ENCODE measurements around the gene MTURN.

The MTURN gene

GRCh38 chr7:30157204-30157603 is 22.4 kb downstream of the MTURN start:
- DNase-seq (ENCODE audit: low read depth) = no peak

GRCh38 chr7:30159163-30159562 is 24.4 kb downstream of the MTURN start:
- DNase-seq (ENCODE audit: low read depth) = no peak
- H3K4me3 ChIP-seq (ENCODE audit: low read depth, low read length) = no peak overlapping the region

More at GRCh38 chr7:30157204-30157603, 22.4 kb downstream of the MTURN start:
- no peak overlapping the region for H3K4me3 ChIP-seq (ENCODE audit: low read depth, low read length)

GRCh38 chr7:30159698-30160143 is 24.9 kb downstream of the MTURN start:
- DNase-seq (ENCODE audit: low read depth) = no peak
- no peak overlapping the region for H3K4me3 ChIP-seq (ENCODE audit: low read depth, low read length)

- H3K4me3 ChIP-seq (ENCODE audit: low read depth, low read length) = no peak overlapping the region
- no peak for DNase-seq (ENCODE audit: low read depth)
Observed at GRCh38 chr7:30160329-30160728, 25.5 kb downstream of the MTURN start.

- DNase-seq (ENCODE audit: low read depth) = no peak
- no peak overlapping the region for H3K4me3 ChIP-seq (ENCODE audit: low read depth, low read length)
Observed at GRCh38 chr7:30162133-30162532, 27.3 kb downstream of the MTURN start.

GRCh38 chr7:30162622-30163124 is 27.9 kb downstream of the MTURN start:
- peak; percentile 60 for DNase-seq (ENCODE audit: low read depth)
- peak overlapping the region; percentile 14 for H3K4me3 ChIP-seq (ENCODE audit: low read depth, low read length)

DNA sequence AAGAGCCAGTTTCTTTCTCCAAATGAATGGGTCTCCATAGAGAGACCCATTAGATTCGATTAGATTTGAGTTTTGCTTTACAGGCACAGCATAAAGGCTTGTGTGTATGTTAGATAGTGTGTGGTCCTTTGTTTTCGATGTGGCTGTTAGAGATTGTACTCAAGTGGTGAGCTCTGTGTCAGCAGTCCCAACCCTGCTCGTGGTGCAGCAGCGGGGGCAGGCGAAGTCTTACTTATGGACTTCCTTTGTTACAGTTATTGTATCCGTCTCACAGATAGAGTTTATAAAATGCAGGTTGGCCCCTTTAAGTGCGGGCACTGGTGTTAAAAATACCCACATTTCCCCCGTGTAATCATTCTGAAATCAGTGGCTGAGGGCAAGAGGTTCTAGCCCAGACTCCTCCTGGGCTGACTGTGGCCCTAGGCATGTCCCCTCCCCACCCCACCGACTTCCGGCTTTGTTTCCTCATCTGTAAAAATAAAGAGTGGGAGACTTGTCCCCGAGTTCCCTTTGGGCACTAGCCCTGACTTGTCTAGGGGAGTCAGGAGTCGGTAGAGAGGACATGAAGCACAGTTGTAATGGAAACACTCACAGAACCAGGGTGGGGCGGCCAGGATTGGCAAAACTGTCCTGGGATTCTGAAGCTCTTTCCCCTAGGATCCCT is 28.6 kb downstream of the MTURN start:
- DNase-seq (ENCODE audit: low read depth) = no peak
- no peak overlapping the region for H3K4me3 ChIP-seq (ENCODE audit: low read depth, low read length)

GRCh38 chr7:30164567-30164966 is 29.8 kb downstream of the MTURN start:
- H3K4me3 ChIP-seq (ENCODE audit: low read depth, low read length) = no peak overlapping the region
- DNase-seq (ENCODE audit: low read depth) = no peak

GRCh38 chr7:30165590-30165989 is 30.8 kb downstream of the MTURN start:
- DNase-seq (ENCODE audit: low read depth) = no peak
- no peak overlapping the region for H3K4me3 ChIP-seq (ENCODE audit: low read depth, low read length)

GRCh38 chr7:30166155-30166840 is 31.5 kb downstream of the MTURN start:
- no peak for DNase-seq (ENCODE audit: low read depth)
- H3K4me3 ChIP-seq (ENCODE audit: low read depth, low read length) = no peak overlapping the region

DNA sequence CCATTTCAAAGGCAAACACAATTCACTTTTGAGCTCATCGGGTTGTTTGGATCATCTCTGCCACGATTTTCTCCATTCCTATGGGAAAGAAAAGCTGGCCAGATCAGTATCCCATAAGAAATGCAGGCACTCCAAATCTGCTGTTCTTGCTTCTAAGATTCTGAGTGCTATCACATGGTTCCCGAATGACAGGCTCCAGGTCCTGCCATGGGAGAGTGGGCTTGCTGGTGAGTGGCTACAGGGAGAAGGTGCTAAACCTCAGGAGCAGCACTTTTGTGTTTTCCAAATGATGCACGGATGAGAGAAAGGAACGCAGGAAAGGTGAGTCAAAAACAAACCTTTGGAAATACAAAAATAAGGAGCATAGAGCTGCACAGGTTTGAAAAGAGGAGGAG is 32.1 kb downstream of the MTURN start:
- no peak for DNase-seq (ENCODE audit: low read depth)
- no peak overlapping the region for H3K4me3 ChIP-seq (ENCODE audit: low read depth, low read length)

- no peak for DNase-seq (ENCODE audit: low read depth)
- no peak overlapping the region for H3K4me3 ChIP-seq (ENCODE audit: low read depth, low read length)
Observed at GRCh38 chr7:30167901-30168300, 33.1 kb downstream of the MTURN start.

GRCh38 chr7:30168835-30169573 is 34.2 kb downstream of the MTURN start:
- no peak overlapping the region for H3K4me3 ChIP-seq (ENCODE audit: low read depth, low read length)
- DNase-seq (ENCODE audit: low read depth) = peak; percentile 91

DNA sequence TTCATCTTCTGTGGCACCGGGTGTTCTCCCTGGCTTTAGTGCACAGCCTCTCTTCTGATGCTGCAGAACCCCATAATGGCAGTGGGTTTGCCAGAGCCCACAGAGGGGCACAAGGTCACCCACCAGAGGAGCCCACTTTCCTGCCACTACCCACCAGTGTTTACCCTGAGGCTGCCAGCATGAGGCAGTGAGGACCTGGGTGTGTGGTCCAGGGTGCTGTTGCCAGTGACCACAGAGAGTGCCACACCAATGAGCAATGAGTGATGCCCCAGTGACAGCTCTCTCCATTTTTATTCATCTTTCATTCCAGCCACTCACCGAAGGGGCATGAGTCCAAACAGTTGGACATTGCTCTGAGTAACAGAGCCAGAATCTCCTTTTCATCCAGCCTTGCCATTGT is 34.8 kb downstream of the MTURN start:
- DNase-seq (ENCODE audit: low read depth) = no peak
- H3K4me3 ChIP-seq (ENCODE audit: low read depth, low read length) = no peak overlapping the region

DNA sequence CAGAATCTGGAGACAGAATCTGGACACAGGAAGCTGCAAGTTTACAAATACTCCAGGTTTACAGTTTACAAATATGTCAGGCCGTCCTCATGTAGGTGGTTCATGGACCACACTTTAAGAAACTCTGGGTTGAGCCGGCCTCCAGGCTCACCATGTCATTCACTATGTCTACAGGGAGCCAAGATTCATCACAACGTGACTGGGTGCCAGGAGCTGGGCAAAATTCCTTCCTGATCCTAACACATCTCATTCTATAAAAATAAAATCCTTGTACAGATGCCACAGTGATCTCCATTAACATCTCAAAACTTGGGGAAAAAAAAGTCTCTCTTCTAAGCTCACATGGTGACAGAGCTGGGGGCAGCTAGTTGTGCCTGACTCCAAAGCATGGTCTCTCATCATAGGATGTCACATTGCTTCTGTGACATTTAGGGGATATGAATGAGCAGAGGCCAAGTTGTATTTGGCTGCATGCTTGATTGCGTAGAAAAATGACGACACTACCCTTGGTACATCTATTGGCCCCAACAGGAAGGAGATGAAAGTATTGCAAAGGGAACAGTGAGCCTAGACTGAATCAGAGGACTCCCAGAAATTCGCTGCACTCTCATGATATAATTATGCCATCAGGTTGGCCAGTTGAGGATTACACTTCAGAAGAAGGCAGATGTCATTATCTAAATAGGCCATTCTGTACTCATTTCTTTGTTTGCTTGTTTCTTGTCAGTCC is 35.9 kb downstream of the MTURN start:
- no peak for DNase-seq (ENCODE audit: low read depth)
- no peak overlapping the region for H3K4me3 ChIP-seq (ENCODE audit: low read depth, low read length)

- H3K4me3 ChIP-seq (ENCODE audit: low read depth, low read length) = no peak overlapping the region
- no peak for DNase-seq (ENCODE audit: low read depth)
Observed at GRCh38 chr7:30171766-30172447, 37.1 kb downstream of the MTURN start.

DNA sequence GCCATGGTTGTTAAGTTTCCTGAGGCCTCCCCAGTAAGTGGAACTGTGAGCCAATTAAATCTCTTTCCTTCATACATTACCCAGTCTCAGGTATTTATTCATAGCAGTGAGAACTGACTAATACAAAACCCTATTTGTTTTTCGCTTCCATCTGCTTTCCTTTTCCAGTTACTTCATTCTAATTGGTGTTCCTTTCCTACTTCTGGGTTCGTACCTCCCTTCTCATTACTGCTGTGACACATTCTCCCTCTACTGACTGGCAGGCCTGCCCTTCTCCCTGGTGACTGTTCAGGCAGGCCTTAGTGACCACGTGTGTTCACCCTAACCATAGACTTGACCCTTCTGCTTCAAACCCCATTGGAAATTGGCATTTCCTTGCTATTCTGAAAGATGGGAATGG is 37.7 kb downstream of the MTURN start:
- H3K4me3 ChIP-seq (ENCODE audit: low read depth, low read length) = no peak overlapping the region

DNA sequence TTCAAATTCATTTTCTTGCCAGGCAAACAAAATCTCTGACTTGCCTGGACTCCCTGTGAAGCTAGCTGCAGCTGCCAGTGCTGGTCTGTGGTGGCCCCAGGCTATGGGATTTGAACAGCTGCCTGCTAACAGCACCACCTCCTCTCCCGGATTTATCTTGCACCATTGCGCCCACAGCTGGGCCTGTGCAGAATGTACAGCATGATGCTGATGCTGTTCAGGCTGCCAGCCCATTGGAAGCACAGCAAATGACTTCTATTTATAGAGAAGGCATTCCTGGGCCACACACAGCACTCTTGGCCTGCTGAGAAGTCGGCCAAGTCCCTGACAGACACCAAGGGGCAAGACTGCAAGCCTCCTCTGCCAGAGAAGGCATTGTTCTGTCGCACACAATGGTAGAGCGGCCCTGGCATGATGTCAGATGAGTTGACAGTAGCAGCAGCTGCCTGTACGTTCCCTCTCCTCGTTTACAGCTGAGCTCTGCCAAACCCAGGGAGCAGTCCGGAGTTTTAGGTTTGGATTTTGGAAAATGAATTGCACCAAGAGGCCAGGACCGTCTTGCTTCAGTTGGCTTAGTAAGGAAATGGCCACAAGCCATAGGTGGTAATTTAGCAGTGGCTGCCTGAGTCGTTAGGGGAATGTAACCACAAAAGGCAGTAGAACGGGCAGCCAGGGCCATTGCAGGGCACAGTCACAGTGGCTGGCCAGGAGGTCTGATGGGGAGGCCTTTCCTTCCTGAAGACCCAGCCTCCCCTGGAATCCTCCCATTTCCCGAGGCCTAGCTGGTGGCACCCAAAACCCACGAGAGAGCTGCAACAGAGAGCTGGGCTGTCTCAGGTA is 38.5 kb downstream of the MTURN start:
- H3K4me3 ChIP-seq (ENCODE audit: low read depth, low read length) = no peak overlapping the region
- DNase-seq (ENCODE audit: low read depth) = peak; percentile 87

More for the DNA sequence above, 37.7 kb downstream of the MTURN start:
- no peak for DNase-seq (ENCODE audit: low read depth)

Measured in skeletal muscle cell (primary cell).